SKM-1 (cell line): ENCODE data around the gene WEE2.

Experiments used
- DNase-seq: peaks from one replicate; lab custom pipeline; 2025; ENCODE audit not compliant: unreplicated experiment; lab: John Stamatoyannopoulos, UW

The WEE2 gene

GRCh38 chr7:141708351-141708750 lies at the start of gene WEE2:
TSS of gene WEE2 (plus strand) at chr7:141708353. CDS start at chr7:141708759, 406 bp downstream.
- DNase-seq = no peak

GRCh38 chr7:141659501-141659900 lies 48.7 kb upstream of the WEE2 start:
- DNase-seq = no peak

- peak; percentile 58 for DNase-seq
Measured at GRCh38 chr7:141660259-141660658, 47.9 kb upstream of the WEE2 start.

- DNase-seq = no peak
Measured at GRCh38 chr7:141663081-141663849, 44.9 kb upstream of the WEE2 start.

- DNase-seq = no peak
Measured at GRCh38 chr7:141664450-141664849, 43.7 kb upstream of the WEE2 start.

- no peak for DNase-seq
Measured at GRCh38 chr7:141665208-141666035, 42.7 kb upstream of the WEE2 start.

- no peak for DNase-seq
Measured at GRCh38 chr7:141666071-141666470, 42.1 kb upstream of the WEE2 start.

- DNase-seq = no peak
Measured at GRCh38 chr7:141668853-141669252, 39.3 kb upstream of the WEE2 start.

GRCh38 chr7:141671705-141672496 lies 36.3 kb upstream of the WEE2 start:
- no peak for DNase-seq

GRCh38 chr7:141673346-141673745 lies 34.8 kb upstream of the WEE2 start:
- no peak for DNase-seq

- DNase-seq = no peak
Measured at GRCh38 chr7:141674171-141674671, 33.9 kb upstream of the WEE2 start.

GRCh38 chr7:141674702-141675101 lies 33.5 kb upstream of the WEE2 start:
- DNase-seq = no peak

- DNase-seq = no peak
Measured at GRCh38 chr7:141675436-141676215, 32.5 kb upstream of the WEE2 start.

- no peak for DNase-seq
Measured at GRCh38 chr7:141676618-141677017, 31.5 kb upstream of the WEE2 start.

GRCh38 chr7:141679014-141679413 lies 29.1 kb upstream of the WEE2 start:
- no peak for DNase-seq

GRCh38 chr7:141685285-141686023 lies 22.7 kb upstream of the WEE2 start:
- DNase-seq = no peak

GRCh38 chr7:141686074-141686473 lies 22.1 kb upstream of the WEE2 start:
- DNase-seq = no peak

- no peak for DNase-seq
Measured at GRCh38 chr7:141686670-141687069, 21.5 kb upstream of the WEE2 start.

GRCh38 chr7:141688043-141688442 lies 20.1 kb upstream of the WEE2 start:
- no peak for DNase-seq
